Astrocyte of the spinal cord (primary cell): ENCODE measurements around the gene ZFP36L1.

Experiments used
- DNase-seq: peaks from one replicate; pipeline ENCODE4 v3.0.0; 2011; ENCODE audit warnings: low read depth, low spot score
- H3K4me3 ChIP-seq: 2 replicates; pipeline ENCODE4 v1.5.1; 2011; ENCODE audit warnings: low read depth, mild to moderate bottlenecking, low read length, moderate library complexity
- CTCF ChIP-seq: IDR thresholded peaks from 2 replicates; pipeline ENCODE4 v1.5.1; 2012; ENCODE audit warnings: low read depth, mild to moderate bottlenecking, low read length, inconsistent platforms
- in situ Hi-C: cut with HindIII; loops from 2 replicates; pipeline ENCODE4 v1.10.0; 2017; ENCODE audit warnings: low sequenced_read_pairs

ZFP36L1 gene, protein sequence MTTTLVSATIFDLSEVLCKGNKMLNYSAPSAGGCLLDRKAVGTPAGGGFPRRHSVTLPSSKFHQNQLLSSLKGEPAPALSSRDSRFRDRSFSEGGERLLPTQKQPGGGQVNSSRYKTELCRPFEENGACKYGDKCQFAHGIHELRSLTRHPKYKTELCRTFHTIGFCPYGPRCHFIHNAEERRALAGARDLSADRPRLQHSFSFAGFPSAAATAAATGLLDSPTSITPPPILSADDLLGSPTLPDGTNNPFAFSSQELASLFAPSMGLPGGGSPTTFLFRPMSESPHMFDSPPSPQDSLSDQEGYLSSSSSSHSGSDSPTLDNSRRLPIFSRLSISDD

DNA sequence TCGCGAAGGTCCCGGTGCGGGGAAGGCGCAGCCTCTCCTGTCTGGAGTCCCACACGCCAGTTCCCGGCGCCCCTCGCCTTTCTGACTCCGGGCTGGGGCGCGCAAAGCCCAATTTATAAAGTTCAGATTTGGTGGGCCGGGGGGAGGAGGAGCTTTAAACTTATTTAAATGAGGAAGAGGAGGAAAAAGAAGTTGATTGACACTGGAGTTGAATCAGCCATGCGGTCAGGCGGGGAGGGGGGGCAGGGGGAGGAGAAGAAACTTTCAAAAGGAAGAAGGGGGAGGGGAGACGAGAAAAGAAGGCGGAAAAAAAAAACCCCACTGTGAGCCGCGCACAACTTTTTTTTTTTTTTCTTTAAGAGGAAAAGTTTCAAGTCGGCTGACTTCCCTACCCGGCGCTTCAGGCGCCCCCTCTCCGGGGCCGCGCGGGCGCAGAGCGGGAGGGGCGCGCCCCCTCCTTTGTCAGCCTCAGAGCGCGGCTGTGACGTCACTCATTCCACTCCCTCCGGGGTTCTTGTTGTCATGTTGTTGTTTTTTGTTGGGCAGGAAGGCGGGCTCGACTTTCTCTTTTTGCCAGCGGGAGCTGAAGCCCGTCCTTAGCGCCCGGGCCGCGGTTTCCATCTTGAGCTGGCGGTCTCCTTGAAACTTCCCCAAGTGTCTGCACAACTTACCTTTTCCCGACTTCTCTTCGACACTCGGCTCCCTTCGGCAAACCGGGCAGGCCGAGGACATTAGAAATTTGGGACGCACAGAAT is at the start of gene ZFP36L1:
Gene ZFP36L1, minus strand, starts transcription at position 89 of the 755 bp plus-strand sequence. CDS start 129 bp downstream, outside the sequence.
- peak; percentile 99 for DNase-seq
- peak within 1 kb of the TSS; percentile 96 for H3K4me3 ChIP-seq
- in situ Hi-C loops = no loop called here
- TF ChIP-seq CTCF = no peak

DNA sequence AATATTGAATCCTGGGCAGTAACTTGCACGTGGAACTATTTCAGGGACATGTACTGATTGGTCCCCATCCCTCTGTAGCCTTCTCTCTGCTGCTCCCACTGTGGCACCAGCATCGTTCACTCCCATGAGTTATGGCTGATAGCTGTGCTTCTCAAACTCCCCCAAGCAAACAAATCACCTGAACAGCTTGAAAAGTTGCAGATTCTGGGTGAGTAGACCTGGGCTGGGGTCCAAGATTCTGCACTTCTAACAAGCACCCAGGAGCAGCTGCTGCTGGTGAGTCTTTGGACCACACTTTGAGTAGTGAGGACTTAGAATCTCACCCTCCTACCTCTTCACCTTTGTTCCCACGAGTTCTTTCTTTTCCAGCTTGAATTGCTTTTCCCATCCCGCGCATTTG is 49.4 kb upstream of the ZFP36L1 start:
- TF ChIP-seq CTCF = no peak
- H3K4me3 ChIP-seq = no peak overlapping the region
- in situ Hi-C loops = no loop called here
- no peak for DNase-seq

DNA sequence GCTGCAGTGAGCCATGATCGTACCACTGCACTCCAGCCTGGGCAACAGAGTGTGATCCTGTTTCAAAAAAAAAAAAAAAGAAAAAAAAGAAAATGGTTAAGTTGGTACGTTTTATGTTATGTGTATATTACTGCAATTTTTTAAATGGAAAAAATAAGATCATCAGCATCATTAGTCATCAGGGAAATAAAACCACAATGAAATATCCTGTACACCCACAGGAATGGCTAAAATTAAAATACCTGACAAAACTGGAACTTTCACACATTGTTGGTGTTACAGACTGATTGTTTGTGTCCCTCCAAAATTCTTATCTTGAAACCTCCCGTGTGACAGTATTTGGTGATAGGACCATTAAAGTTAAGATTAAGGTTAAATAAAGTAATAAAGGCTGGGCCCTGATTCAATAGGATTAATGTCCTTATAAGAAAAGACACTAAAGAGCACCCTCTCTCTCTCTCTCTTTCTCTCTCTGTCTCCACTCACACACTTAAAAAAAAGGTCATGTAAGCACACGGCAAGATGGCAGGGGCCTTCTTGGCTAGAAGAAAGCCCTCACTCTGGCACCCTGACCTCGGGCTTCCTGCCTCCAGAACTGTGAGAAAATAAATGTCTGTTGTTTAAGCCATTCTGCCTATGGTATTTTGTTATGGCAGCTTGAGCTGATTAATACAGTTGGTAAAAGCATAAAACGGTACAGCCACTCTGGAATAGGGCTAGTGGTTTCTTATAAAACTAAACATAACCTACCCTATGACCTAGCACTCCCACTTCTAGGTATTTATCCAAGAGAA is 48.3 kb upstream of the ZFP36L1 start:
- peak; percentile 57 for DNase-seq
- no peak for TF ChIP-seq CTCF
- in situ Hi-C loops = no loop called here
- no peak overlapping the region for H3K4me3 ChIP-seq

DNA sequence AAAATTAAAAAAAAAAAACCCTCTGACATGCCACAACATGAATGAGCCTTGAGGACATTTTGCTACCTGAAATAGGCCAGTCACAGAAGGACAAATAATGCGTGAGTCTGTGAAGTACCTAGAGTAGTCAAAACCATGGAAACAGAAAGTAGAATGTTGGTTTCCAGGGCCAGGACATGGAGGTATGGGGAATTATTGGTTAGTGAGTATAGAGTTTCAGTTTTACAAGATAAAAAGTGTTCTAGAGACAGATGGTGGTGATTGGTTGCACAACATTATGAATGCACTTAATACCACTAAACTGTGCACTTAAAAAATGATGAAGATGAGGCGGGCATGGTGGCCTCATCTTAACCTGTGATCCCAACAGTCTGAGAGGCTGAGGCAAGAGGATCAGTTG is 47.6 kb upstream of the ZFP36L1 start:
- no peak for DNase-seq
- in situ Hi-C loops = no loop called here

DNA sequence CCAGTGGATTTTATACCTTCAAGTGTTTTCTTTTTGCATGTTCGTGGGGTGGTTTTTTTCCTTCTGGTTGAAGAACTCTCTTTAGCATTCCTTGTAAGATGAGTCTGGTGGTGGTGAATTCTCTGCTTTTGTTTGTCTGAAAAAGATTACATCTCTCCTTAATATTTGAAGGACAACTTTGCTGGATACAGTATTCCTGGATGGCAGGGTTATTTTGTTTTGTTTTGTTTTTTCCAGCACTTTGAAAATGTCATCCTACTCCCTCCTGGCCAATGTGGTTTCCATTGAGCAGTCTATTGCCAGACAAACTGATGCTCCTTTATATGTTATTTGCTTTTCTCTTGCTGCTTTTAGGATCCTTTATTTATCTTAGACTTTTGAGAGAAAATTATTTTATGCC is 43.2 kb upstream of the ZFP36L1 start:
- no peak for TF ChIP-seq CTCF
- DNase-seq = no peak
- no peak overlapping the region for H3K4me3 ChIP-seq
- in situ Hi-C loops = no loop called here

More for the DNA sequence above, 47.6 kb upstream of the ZFP36L1 start:
- TF ChIP-seq CTCF = no peak
- H3K4me3 ChIP-seq = no peak overlapping the region

GRCh38 chr14:68834816-68835215 is 41.9 kb upstream of the ZFP36L1 start:
- H3K4me3 ChIP-seq = no peak overlapping the region
- in situ Hi-C loops = no loop called here
- DNase-seq = no peak
- TF ChIP-seq CTCF = no peak
